Common myeloid progenitor, CD34-positive (primary cell): ENCODE measurements around the gene SOX14.

Experiments
- CTCF ChIA-PET: fragments of 350-600 bp; sonication (Branson Sonifier 250); formaldehyde crosslinking; loops from one replicate; lab custom pipeline; 2021; ENCODE audit warnings: antibody characterized with exemption; lab: Charles Lee
- POLR2A ChIA-PET: fragments of 350-600 bp; sonication (Branson Sonifier 250); formaldehyde crosslinking; loops from one replicate; lab custom pipeline; 2021; ENCODE audit warnings: antibody characterized with exemption; lab: Charles Lee
- DNase-seq, 3 donors: peaks; one replicate each; pipeline versions ENCODE4 v3.0.0 to v3.0.0-alpha.2; 2013
- H3K27ac ChIP-seq, 2 experiments: 1 replicate in 1 of 2; 2 replicates in 1 of 2; pipeline ENCODE4 v1.7.0; 2013; ENCODE audit warnings: inconsistent platforms in 2 of 2, low read length in 2 of 2, mild to moderate bottlenecking in 2 of 2, low read depth in 1 of 2, moderate library complexity in 1 of 2; ENCODE audit not compliant: severe bottlenecking in 2 of 2, insufficient read depth in 1 of 2, poor library complexity in 1 of 2
- H3K27me3 ChIP-seq, 5 experiments: replicated peaks in 2 of 5; 1 replicate in 3 of 5; 2 replicates in 2 of 5; pipeline versions ENCODE4 v1.6.1 to v1.7.0; 2013; ENCODE audit warnings: low read length in 4 of 5, mild to moderate bottlenecking in 2 of 5, moderate library complexity in 2 of 5, inconsistent platforms in 1 of 5; ENCODE audit not compliant: insufficient read depth in 5 of 5, control insufficient read depth in 4 of 5
- H3K36me3 ChIP-seq, 4 experiments: 1 replicate in 2 of 4; 2 replicates in 2 of 4; pipeline versions ENCODE4 v1.6.1 to v1.7.0; 2013; ENCODE audit warnings: low read length in 3 of 4, control low read depth in 1 of 4, mild to moderate bottlenecking in 1 of 4; ENCODE audit not compliant: control insufficient read depth in 4 of 4, insufficient read depth in 4 of 4
- H3K4me1 ChIP-seq, 4 experiments: 1 replicate in 3 of 4; 2 replicates in 1 of 4; pipeline versions ENCODE4 v1.6.1 to v1.7.1; 2013; ENCODE audit warnings: low read length in 3 of 4, mild to moderate bottlenecking in 3 of 4, control low read depth in 1 of 4, inconsistent platforms in 1 of 4, moderate library complexity in 1 of 4; ENCODE audit not compliant: control insufficient read depth in 4 of 4, insufficient read depth in 4 of 4; ENCODE audit errors: control extremely low read depth in 1 of 4
- H3K4me3 ChIP-seq, 7 experiments: 1 replicate in 4 of 7; 2 replicates in 3 of 7; pipeline versions ENCODE4 v1.5.1 to v1.7.0; 2013; ENCODE audit warnings: mild to moderate bottlenecking in 7 of 7, low read length in 6 of 7, moderate library complexity in 6 of 7, inconsistent platforms in 2 of 7, low read depth in 2 of 7, control low read depth in 1 of 7; ENCODE audit not compliant: insufficient read depth in 4 of 7, control insufficient read depth in 1 of 7; ENCODE audit errors: extremely low read depth in 1 of 7
- H3K9me3 ChIP-seq, 5 experiments: 1 replicate in 4 of 5; 2 replicates in 1 of 5; pipeline versions ENCODE4 v1.6.1 to v1.7.1; 2013; ENCODE audit warnings: low read length in 4 of 5, mild to moderate bottlenecking in 2 of 5, inconsistent platforms in 1 of 5, low read depth in 1 of 5, moderate library complexity in 1 of 5; ENCODE audit not compliant: control insufficient read depth in 4 of 5, insufficient read depth in 2 of 5; ENCODE audit errors: control extremely low read depth in 1 of 5
- WGBS: methylation state at CpG from one replicate; pipeline ENCODE4 v1.1.5; 2013; ENCODE audit not compliant: insufficient coverage; 5-methylcytosine and 5-hydroxymethylcytosine counted together

Gene SOX14

GRCh38 chr3:137768361-137769321 is 4.5 kb downstream of the SOX14 start:
- Histone ChIP-seq H3K27ac (no peak overlapping the region), H3K4me3 (peak overlapping the region in 5 of 7 experiments; percentile 14 to 71 (median 61)), H3K4me1 (peaks cover 0 to 55% (median 34%) of the 10 kb centered on the region in 4 experiments), H3K27me3 (peaks cover 17 to 100% (median 70%) of the 10 kb centered on the region in 5 experiments), H3K9me3 (peaks cover 0 to 2% (median 0%) of the 10 kb centered on the region in 5 experiments), H3K36me3 (no peaks in the 10 kb centered on the region)
- POLR2A ChIA-PET = no interaction called here
- CTCF ChIA-PET = no interaction called here
- WGBS = 3% methylated on average over 57 of the region's 59 CpGs
- DNase-seq = peak in 2 of 3 donors; percentile 22 to 33

- WGBS = 12% methylated on average over 19 of the region's 23 CpGs
- H3K4me3 ChIP-seq = no peak overlapping the region
- no peak overlapping the region for H3K27ac ChIP-seq
- CTCF ChIA-PET = no interaction called here
- no peaks in the 10 kb centered on the region for H3K36me3 ChIP-seq
- peaks cover 23 to 100% (median 72%) of the 10 kb centered on the region in 5 experiments for H3K27me3 ChIP-seq
- peaks cover 0 to 2% (median 0%) of the 10 kb centered on the region in 5 experiments for H3K9me3 ChIP-seq
- POLR2A ChIA-PET = no interaction called here
- H3K4me1 ChIP-seq = peaks cover 0 to 46% (median 29%) of the 10 kb centered on the region in 4 experiments
- DNase-seq = peak in 2 of 3 donors; percentile 8 to 31
Measured at GRCh38 chr3:137769322-137770065, 5.4 kb downstream of the SOX14 start.

GRCh38 chr3:137770066-137770834 is 6.1 kb downstream of the SOX14 start:
- H3K36me3 ChIP-seq = no peaks in the 10 kb centered on the region
- peak in 2 of 3 donors; percentile 35 to 45 for DNase-seq
- H3K9me3 ChIP-seq = no peaks in the 10 kb centered on the region
- peaks cover 23 to 100% (median 74%) of the 10 kb centered on the region in 5 experiments for H3K27me3 ChIP-seq
- CTCF ChIA-PET = no interaction called here
- 2% methylated on average over 38 of the region's 40 CpGs for WGBS
- H3K4me3 ChIP-seq = peak overlapping the region in 4 of 7 experiments; percentile 15 to 53 (median 50)
- peaks cover 0 to 41% (median 26%) of the 10 kb centered on the region in 4 experiments for H3K4me1 ChIP-seq
- no peak overlapping the region for H3K27ac ChIP-seq
- POLR2A ChIA-PET = no interaction called here

GRCh38 chr3:137770835-137771399 is 6.8 kb downstream of the SOX14 start:
- 1% methylated on average over 24 of the region's 45 CpGs for WGBS
- Histone ChIP-seq H3K27me3 (peaks cover 23 to 100% (median 69%) of the 10 kb centered on the region in 5 experiments), H3K4me1 (peaks cover 0 to 41% (median 26%) of the 10 kb centered on the region in 4 experiments), H3K4me3 (peak overlapping the region in 4 of 7 experiments; percentile 15 to 53 (median 50)), H3K27ac (no peak overlapping the region), H3K36me3 (no peaks in the 10 kb centered on the region), H3K9me3 (no peaks in the 10 kb centered on the region)
- CTCF ChIA-PET = no interaction called here
- DNase-seq = peak in 2 of 3 donors; percentile 33 to 43
- POLR2A ChIA-PET = no interaction called here

- Histone ChIP-seq H3K9me3 (no peaks in the 10 kb centered on the region), H3K36me3 (no peaks in the 10 kb centered on the region), H3K27ac (no peak overlapping the region), H3K27me3 (peaks cover 22 to 99% (median 66%) of the 10 kb centered on the region in 5 experiments), H3K4me1 (peaks cover 0 to 41% (median 26%) of the 10 kb centered on the region in 4 experiments), H3K4me3 (peak overlapping the region in 4 of 7 experiments; percentile 19 to 53 (median 48))
- peak in 2 of 3 donors; percentile 56 to 64 for DNase-seq
- POLR2A ChIA-PET = no interaction called here
- CTCF ChIA-PET = no interaction called here
- WGBS = 2% methylated on average over 40 of the region's 53 CpGs
Measured at GRCh38 chr3:137771401-137772213, 7.5 kb downstream of the SOX14 start.
